ENCODE results near the gene NUDT21.

Gene NUDT21

GRCh38 chr16:56421313-56421712, 29.8 kb downstream of the NUDT21 start:
- DNase-seq (ENCODE audit: extremely low read depth, insufficient read length) = peak; percentile 56
- Histone ChIP-seq H3K4me3 (replicated peaks; ENCODE audit: low read depth, low read length) (no peak overlapping the region), H3K36me3 (ENCODE audit: control insufficient read depth, insufficient read depth, low read length) (no peaks in the 10 kb centered on the region), H3K27me3 (replicated peaks; ENCODE audit: control insufficient read depth, insufficient read depth, low read length) (no peaks in the 10 kb centered on the region)
- TF ChIP-seq CTCF (IDR thresholded peaks at IDR 0.05; ENCODE audit: insufficient read depth, low read length, poor library complexity, severe bottlenecking) = no peak

GRCh38 chr16:56420613-56421012, 30.5 kb downstream of the NUDT21 start:
- H3K4me3 ChIP-seq (replicated peaks; ENCODE audit: low read depth, low read length) = no peak overlapping the region
- DNase-seq (ENCODE audit: extremely low read depth, insufficient read length) = no peak

GRCh38 chr16:56419740-56420548, 31.2 kb downstream of the NUDT21 start:
- Histone ChIP-seq H3K4me3 (replicated peaks; ENCODE audit: low read depth, low read length) (no peak overlapping the region), H3K27me3 (replicated peaks; ENCODE audit: control insufficient read depth, insufficient read depth, low read length) (no peaks in the 10 kb centered on the region), H3K36me3 (ENCODE audit: control insufficient read depth, insufficient read depth, low read length) (no peaks in the 10 kb centered on the region)
- TF ChIP-seq CTCF (IDR thresholded peaks at IDR 0.05; ENCODE audit: insufficient read depth, low read length, poor library complexity, severe bottlenecking) = no peak
- no peak for DNase-seq (ENCODE audit: extremely low read depth, insufficient read length)

More at GRCh38 chr16:56420613-56421012, 30.5 kb downstream of the NUDT21 start:
- Histone ChIP-seq H3K36me3 (ENCODE audit: control insufficient read depth, insufficient read depth, low read length) (no peaks in the 10 kb centered on the region), H3K27me3 (replicated peaks; ENCODE audit: control insufficient read depth, insufficient read depth, low read length) (no peaks in the 10 kb centered on the region)
- no peak for TF ChIP-seq CTCF (IDR thresholded peaks at IDR 0.05; ENCODE audit: insufficient read depth, low read length, poor library complexity, severe bottlenecking)

GRCh38 chr16:56417138-56417537, 34.0 kb downstream of the NUDT21 start:
- H3K4me3 ChIP-seq (replicated peaks; ENCODE audit: low read depth, low read length) = no peak overlapping the region
- TF ChIP-seq CTCF (IDR thresholded peaks at IDR 0.05; ENCODE audit: insufficient read depth, low read length, poor library complexity, severe bottlenecking) = no peak
- no peak for DNase-seq (ENCODE audit: extremely low read depth, insufficient read length)
- H3K27me3 ChIP-seq (replicated peaks; ENCODE audit: control insufficient read depth, insufficient read depth, low read length) = no peaks in the 10 kb centered on the region
- peaks cover 1% of the 10 kb centered on the region for H3K36me3 ChIP-seq (ENCODE audit: control insufficient read depth, insufficient read depth, low read length)

- H3K36me3 ChIP-seq (ENCODE audit: control insufficient read depth, insufficient read depth, low read length) = peaks cover 3% of the 10 kb centered on the region
These were observed 35.3 kb downstream of the NUDT21 start for GRCh38 chr16:56415875-56416274.

More at GRCh38 chr16:56415875-56416274, 35.3 kb downstream of the NUDT21 start:
- no peak overlapping the region for H3K4me3 ChIP-seq (replicated peaks; ENCODE audit: low read depth, low read length)
- no peak for DNase-seq (ENCODE audit: extremely low read depth, insufficient read length)
- no peaks in the 10 kb centered on the region for H3K27me3 ChIP-seq (replicated peaks; ENCODE audit: control insufficient read depth, insufficient read depth, low read length)
- TF ChIP-seq CTCF (IDR thresholded peaks at IDR 0.05; ENCODE audit: insufficient read depth, low read length, poor library complexity, severe bottlenecking) = no peak
